DND-41 (cell line): ENCODE results near the gene USP22.

Experiments
- ATAC-seq: fragments of 200-7000 bp; cut with Tn5 transposase; 3 replicates; pipeline ENCODE4 v1.9.1; 2021; ENCODE audit warnings: low read depth; ENCODE audit not compliant: insufficient read depth
- DNase-seq: peaks from one replicate; pipeline ENCODE4 v3.0.0-alpha.2; 2020
- H2AFZ ChIP-seq: 2 replicates; pipeline ENCODE4 v1.6.0; 2012; ENCODE audit warnings: low read depth, low read length
- H3K27ac ChIP-seq: 2 replicates; pipeline ENCODE4 v1.5.1; 2012; ENCODE audit warnings: low read length, inconsistent platforms
- H3K27me3 ChIP-seq: fragments of 200-600 bp; sonication (generic); 2 replicates; pipeline ENCODE4 v1.6.0; 2012; ENCODE audit warnings: low read length, mild to moderate bottlenecking, inconsistent platforms; ENCODE audit not compliant: insufficient read depth, poor library complexity
- H3K36me3 ChIP-seq: 2 replicates; pipeline ENCODE4 v1.5.1; 2012; ENCODE audit warnings: low read length, inconsistent platforms; ENCODE audit not compliant: insufficient read depth
- H3K4me1 ChIP-seq: 2 replicates; pipeline ENCODE4 v1.5.1; 2012; ENCODE audit warnings: mild to moderate bottlenecking, low read length; ENCODE audit not compliant: insufficient read depth
- H3K4me2 ChIP-seq: 2 replicates; pipeline ENCODE4 v1.6.0; 2012; ENCODE audit warnings: mild to moderate bottlenecking, moderate library complexity, low read length, inconsistent platforms; ENCODE audit not compliant: insufficient read depth
- H3K4me3 ChIP-seq, 2 experiments: fragments of 200-600 bp in 1 of 2; shearing (Covaris generic) in 1 of 2; 2 replicates each; pipeline ENCODE4 v1.5.1; 2012 to 2016; ENCODE audit warnings: inconsistent platforms in 2 of 2, low read length in 2 of 2, mild to moderate bottlenecking in 2 of 2, low read depth in 1 of 2, moderate library complexity in 1 of 2
- H3K79me2 ChIP-seq: 2 replicates; pipeline ENCODE4 v1.6.0; 2012; ENCODE audit warnings: low read length, inconsistent platforms; ENCODE audit not compliant: insufficient read depth
- H3K9ac ChIP-seq: 2 replicates; pipeline ENCODE4 v1.6.0; 2012; ENCODE audit warnings: low read depth, mild to moderate bottlenecking, inconsistent platforms, low read length, moderate library complexity
- H3K9me3 ChIP-seq: 2 replicates; pipeline ENCODE4 v1.5.1; 2012; ENCODE audit warnings: low read length, moderate library complexity, mild to moderate bottlenecking, inconsistent platforms; ENCODE audit not compliant: insufficient read depth, severe bottlenecking
- H4K20me1 ChIP-seq: 2 replicates; pipeline ENCODE4 v1.6.0; 2012; ENCODE audit warnings: low read length; ENCODE audit not compliant: insufficient read depth
- CTCF ChIP-seq: IDR thresholded peaks from 2 replicates; pipeline ENCODE4 v1.5.1; 2012; ENCODE audit warnings: borderline replicate concordance, low read length, moderate library complexity, mild to moderate bottlenecking; ENCODE audit not compliant: poor library complexity, severe bottlenecking; ENCODE audit errors: extremely low read depth
- EZH2 ChIP-seq: IDR thresholded peaks from 3 replicates; pipeline ENCODE4 v1.6.1; 2012; ENCODE audit warnings: borderline replicate concordance, low read depth, mild to moderate bottlenecking, moderate library complexity, low read length, inconsistent platforms; ENCODE audit not compliant: severe bottlenecking

USP22 gene

GRCh38 chr17:21042458-21043295 lies at the start of gene USP22:
Gene USP22, minus strand, starts transcription at chr17:21043011. Its CDS starts 176 bp downstream, at chr17:21042835.
- Histone ChIP-seq H3K4me3 (peak within 1 kb of the TSS; percentile 94 to 95), H3K79me2 (peaks cover 51% of the 10 kb centered on the region), H3K9ac (peak within 1 kb of the TSS; percentile 100), H3K9me3 (no peaks in the 10 kb centered on the region), H3K4me2 (peak within 1 kb of the TSS; percentile 78), H3K27me3 (no peaks in the 10 kb centered on the region), H3K27ac (peak within 1 kb of the TSS; percentile 100), H2AFZ (peak within 1 kb of the TSS; percentile 97), H4K20me1 (peaks cover 44% of the 10 kb centered on the region), H3K36me3 (peaks cover 30% of the 10 kb centered on the region), H3K4me1 (peaks cover 54% of the 10 kb centered on the region)
- TF ChIP-seq EZH2: no peak
- no peak for TF ChIP-seq CTCF
- DNase-seq: no peak
- peak; percentile 64 for ATAC-seq

DNA sequence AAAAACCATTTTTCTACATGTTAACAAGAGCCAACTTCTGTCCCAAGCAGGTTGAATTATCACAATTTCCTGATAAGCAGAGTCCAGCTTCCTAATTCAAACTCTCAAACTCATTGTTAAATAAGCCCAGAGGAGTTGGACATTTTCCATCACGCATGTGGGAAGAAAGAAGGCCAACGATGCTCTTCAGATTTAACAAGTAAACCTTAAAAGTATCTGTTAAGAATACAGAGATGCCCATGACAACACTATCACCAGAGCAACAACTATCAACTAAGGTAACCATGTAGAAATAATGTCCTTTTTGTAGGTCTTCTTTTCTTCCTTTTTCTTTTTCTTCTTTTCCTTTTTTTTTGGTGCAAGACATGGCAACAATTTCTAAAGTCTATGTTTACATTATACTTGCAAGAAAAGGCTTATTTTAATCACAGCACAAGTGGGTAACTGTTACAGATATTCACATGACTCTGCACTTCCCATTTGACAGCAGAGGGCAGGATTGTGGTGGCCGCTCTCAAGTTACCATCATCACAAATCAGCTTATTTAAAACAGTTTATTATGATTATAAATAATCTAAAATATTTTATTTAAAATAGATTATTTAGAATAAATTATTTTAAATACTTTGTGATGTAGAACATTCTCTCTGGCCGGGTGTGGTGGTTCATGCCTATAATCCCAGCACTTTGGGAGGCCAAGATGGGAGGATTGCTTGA lies 48.2 kb upstream of the USP22 start:
- Histone ChIP-seq H2AFZ (no peak overlapping the region), H3K27me3 (no peaks in the 10 kb centered on the region), H3K9me3 (no peaks in the 10 kb centered on the region), H3K4me2 (no peak overlapping the region), H3K36me3 (no peaks in the 10 kb centered on the region), H3K4me3 (no peak overlapping the region), H3K4me1 (no peaks in the 10 kb centered on the region), H4K20me1 (no peaks in the 10 kb centered on the region), H3K79me2 (no peaks in the 10 kb centered on the region), H3K9ac (no peak overlapping the region), H3K27ac (no peak overlapping the region)
- ATAC-seq (no peak), DNase-seq (no peak)
- TF ChIP-seq CTCF: no peak
- no peak for TF ChIP-seq EZH2

DNA sequence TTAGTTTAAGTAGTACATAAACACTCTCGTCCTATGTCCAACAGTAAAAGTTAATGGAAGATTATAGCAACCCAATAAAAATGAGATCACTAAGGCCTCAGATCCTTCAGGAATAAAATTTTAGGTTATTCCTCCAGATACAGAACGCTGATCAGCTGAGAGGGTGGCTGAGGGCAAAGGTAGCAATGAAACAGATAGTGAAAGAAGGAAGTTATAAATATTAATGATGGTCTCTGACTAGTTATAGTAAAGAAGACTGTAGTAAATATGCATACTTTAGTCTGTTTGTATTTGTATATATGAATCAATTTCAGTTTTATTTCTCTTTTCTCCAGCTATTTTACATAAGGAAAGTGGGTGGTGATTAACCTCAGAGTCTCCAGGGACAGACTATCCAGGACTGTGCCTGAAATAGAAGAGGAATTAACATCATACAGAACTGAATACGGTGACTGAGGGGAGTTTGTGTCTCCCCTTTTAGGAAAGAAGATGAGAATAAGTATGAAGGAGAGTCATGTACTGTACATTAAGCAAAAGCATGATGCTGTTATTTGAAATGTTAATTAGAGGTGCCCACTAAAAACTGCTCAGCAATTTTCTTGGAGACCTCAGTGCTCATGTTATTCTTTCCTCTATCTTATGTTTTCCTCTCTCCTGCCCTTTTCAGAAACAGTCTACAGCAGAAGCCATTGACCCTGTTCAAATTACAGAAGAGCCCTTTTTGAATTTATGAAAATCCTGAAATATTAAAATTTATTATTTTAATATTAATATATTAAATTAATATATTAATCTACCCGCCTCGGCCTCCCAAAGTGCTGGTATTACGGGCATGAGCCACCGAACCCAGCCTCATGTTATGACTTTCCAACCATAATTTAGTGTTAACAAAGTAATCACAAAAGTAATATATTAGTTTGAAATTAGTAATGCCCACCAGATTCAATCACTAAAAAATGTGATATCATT lies 47.4 kb upstream of the USP22 start:
- Histone ChIP-seq H3K4me1 (no peaks in the 10 kb centered on the region), H3K9ac (no peak overlapping the region), H3K27ac (no peak overlapping the region), H3K4me3 (no peak overlapping the region), H3K9me3 (no peaks in the 10 kb centered on the region), H3K79me2 (no peaks in the 10 kb centered on the region), H4K20me1 (no peaks in the 10 kb centered on the region), H2AFZ (no peak overlapping the region), H3K27me3 (no peaks in the 10 kb centered on the region), H3K4me2 (no peak overlapping the region), H3K36me3 (no peaks in the 10 kb centered on the region)
- DNase-seq: no peak
- ATAC-seq: no peak
- TF ChIP-seq EZH2 (no peak), CTCF (no peak)
